SK-N-SH treated with all-trans-retinoic acid at 6 μM for 48 hours (cell line): ENCODE results near the gene MYO3B.

Experiments used
- ATAC-seq: fragments of 200-7000 bp; cut with Tn5 transposase; 3 replicates; pipeline ENCODE4 v1.9.1; 2020; ENCODE audit warnings: mild to moderate bottlenecking, moderate library complexity
- ARNTL ChIP-seq: fragments of 450-650 bp; formaldehyde crosslinking; IDR thresholded peaks from 2 replicates; pipeline ENCODE4 v1.5.0; 2020; ENCODE audit warnings: low read depth, mild to moderate bottlenecking, moderate library complexity, borderline replicate concordance
- BACH2 ChIP-seq: fragments of 250-450 bp; sonication (Bioruptor Pico); IDR thresholded peaks from 2 replicates; pipeline ENCODE4 v1.9.0; 2021; ENCODE audit warnings: mild to moderate bottlenecking, borderline replicate concordance
- CREB5 ChIP-seq: fragments of 250-450 bp; sonication (Bioruptor Pico); IDR thresholded peaks from 2 replicates; pipeline ENCODE4 v1.5.1; 2020; ENCODE audit warnings: low read depth, mild to moderate bottlenecking, moderate library complexity
- CSDC2 ChIP-seq: fragments of 250-450 bp; sonication (Bioruptor Pico); IDR thresholded peaks from 2 replicates; pipeline ENCODE4 v1.5.0; 2020; ENCODE audit warnings: mild to moderate bottlenecking, moderate library complexity
- CSRNP3 ChIP-seq: fragments of 250-450 bp; sonication (Bioruptor Pico); IDR thresholded peaks from 2 replicates; pipeline ENCODE4 v1.5.1; 2021; ENCODE audit warnings: mild to moderate bottlenecking, moderate library complexity
- ESRRG ChIP-seq: fragments of 250-450 bp; sonication (Bioruptor Pico); IDR thresholded peaks from 2 replicates; pipeline ENCODE4 v1.6.1; 2021; ENCODE audit warnings: mild to moderate bottlenecking
- GLIS3 ChIP-seq: fragments of 250-450 bp; sonication (Bioruptor Pico); IDR thresholded peaks from 2 replicates; pipeline ENCODE4 v1.5.0; 2020; ENCODE audit warnings: mild to moderate bottlenecking, moderate library complexity
- ISL1 ChIP-seq: fragments of 250-450 bp; sonication (Bioruptor Pico); IDR thresholded peaks from 2 replicates; pipeline ENCODE4 v2.1.2; 2022; ENCODE audit warnings: mild to moderate bottlenecking, moderate library complexity
- OSR1 ChIP-seq: fragments of 250-450 bp; sonication (Bioruptor Pico); IDR thresholded peaks from 2 replicates; pipeline ENCODE4 v1.8.0; 2022; ENCODE audit warnings: moderate library complexity, mild to moderate bottlenecking, inconsistent platforms
- PATZ1 ChIP-seq: fragments of 250-450 bp; sonication (Bioruptor Pico); IDR thresholded peaks from 2 replicates; pipeline ENCODE4 v1.8.0; 2020; ENCODE audit warnings: mild to moderate bottlenecking, moderate library complexity, borderline replicate concordance
- POU6F1 ChIP-seq: fragments of 250-450 bp; sonication (Bioruptor Pico); IDR thresholded peaks from 2 replicates; pipeline ENCODE4 v1.8.0; 2021; ENCODE audit warnings: low read depth, mild to moderate bottlenecking, moderate library complexity, borderline replicate concordance
- PPARA ChIP-seq: fragments of 250-450 bp; sonication (Bioruptor Pico); IDR thresholded peaks from 2 replicates; pipeline ENCODE4 v1.5.0; 2020; ENCODE audit warnings: mild to moderate bottlenecking, borderline replicate concordance
- RARB ChIP-seq: fragments of 250-450 bp; sonication (Bioruptor Pico); IDR thresholded peaks from 2 replicates; pipeline ENCODE4 v1.8.0; 2021; ENCODE audit warnings: mild to moderate bottlenecking, moderate library complexity
- TCF4 ChIP-seq: fragments of 250-450 bp; sonication (Bioruptor Pico); IDR thresholded peaks from 2 replicates; pipeline ENCODE4 v1.8.0; 2021; ENCODE audit warnings: mild to moderate bottlenecking, moderate library complexity, borderline replicate concordance
- TOX ChIP-seq: fragments of 250-450 bp; sonication (Bioruptor Pico); IDR thresholded peaks from 2 replicates; pipeline ENCODE4 v1.8.0; 2021; ENCODE audit warnings: mild to moderate bottlenecking, moderate library complexity, borderline replicate concordance
- TSHZ2 ChIP-seq: fragments of 250-450 bp; sonication (Bioruptor Pico); IDR thresholded peaks from 2 replicates; pipeline ENCODE4 v1.5.0; 2020; ENCODE audit warnings: mild to moderate bottlenecking, moderate library complexity
- ZC3H10 ChIP-seq: fragments of 250-450 bp; sonication (Bioruptor Pico); IDR thresholded peaks from 2 replicates; pipeline ENCODE4 v1.5.1; 2021; ENCODE audit warnings: mild to moderate bottlenecking, moderate library complexity
- ZFP3 ChIP-seq: fragments of 250-450 bp; sonication (Bioruptor Pico); IDR thresholded peaks from 2 replicates; pipeline ENCODE4 v1.5.0; 2020; ENCODE audit warnings: mild to moderate bottlenecking, moderate library complexity
- ZFP30 ChIP-seq: fragments of 450-650 bp; formaldehyde crosslinking; IDR thresholded peaks from 2 replicates; pipeline ENCODE4 v1.5.0; 2022; ENCODE audit warnings: mild to moderate bottlenecking, moderate library complexity
- ZNF565 ChIP-seq: fragments of 450-650 bp; formaldehyde crosslinking; conservative IDR thresholded peaks from 2 replicates; pipeline ENCODE4 v1.5.0; 2020; ENCODE audit warnings: low read depth, mild to moderate bottlenecking, moderate library complexity
- ZNF70 ChIP-seq: fragments of 450-650 bp; formaldehyde crosslinking; IDR thresholded peaks from 2 replicates; pipeline ENCODE4 v1.5.0; 2020; ENCODE audit warnings: mild to moderate bottlenecking, moderate library complexity
- ZNF8 ChIP-seq: fragments of 450-650 bp; formaldehyde crosslinking; IDR thresholded peaks from 2 replicates; pipeline ENCODE4 v1.5.0; 2020; ENCODE audit warnings: mild to moderate bottlenecking, moderate library complexity

The MYO3B gene

GRCh38 chr2:170498619-170499018 lies 320.7 kb downstream of the MYO3B start:
- TF ChIP-seq ZNF565 (no peak), ISL1 (CRISPR knock-in tag) (no peak), BACH2 (CRISPR knock-in tag) (no peak), OSR1 (no peak), PATZ1 (no peak), ZFP30 (CRISPR knock-in tag) (no peak), CSDC2 (CRISPR knock-in tag) (no peak), GLIS3 (no peak), TOX (CRISPR knock-in tag) (no peak), ZNF8 (CRISPR knock-in tag) (no peak), POU6F1 (CRISPR knock-in tag) (no peak), ZC3H10 (CRISPR knock-in tag) (no peak), TCF4 (CRISPR knock-in tag) (no peak), ZNF70 (no peak)
- no peak for ATAC-seq

GRCh38 chr2:170500104-170500503 lies 322.2 kb downstream of the MYO3B start:
- no peak for ATAC-seq
- TF ChIP-seq GLIS3 (no peak), CSDC2 (CRISPR knock-in tag) (no peak), ZFP3 (no peak), ZNF70 (no peak), TCF4 (CRISPR knock-in tag) (no peak), ISL1 (CRISPR knock-in tag) (no peak), ESRRG (CRISPR knock-in tag) (no peak), POU6F1 (CRISPR knock-in tag) (no peak), ZNF565 (no peak), ZFP30 (CRISPR knock-in tag) (no peak), CSRNP3 (CRISPR knock-in tag) (no peak)

GRCh38 chr2:170500770-170501169 lies 322.8 kb downstream of the MYO3B start:
- ATAC-seq = no peak
- no peak for TF ChIP-seq CSDC2 (CRISPR knock-in tag)
- TF ChIP-seq ISL1 (CRISPR knock-in tag) = no peak
- no peak for TF ChIP-seq OSR1
- no peak for TF ChIP-seq CREB5 (CRISPR knock-in tag)
- no peak for TF ChIP-seq ZFP30 (CRISPR knock-in tag)
- TF ChIP-seq GLIS3 = no peak
- TF ChIP-seq TSHZ2 (CRISPR knock-in tag) = no peak
- no peak for TF ChIP-seq ZNF70
- TF ChIP-seq CSRNP3 (CRISPR knock-in tag) = no peak
- no peak for TF ChIP-seq PPARA (CRISPR knock-in tag)
- TF ChIP-seq RARB = no peak
- no peak for TF ChIP-seq TOX (CRISPR knock-in tag)
- TF ChIP-seq TCF4 (CRISPR knock-in tag) = no peak
- TF ChIP-seq ZC3H10 (CRISPR knock-in tag) = no peak
- TF ChIP-seq POU6F1 (CRISPR knock-in tag) = no peak
- TF ChIP-seq ARNTL (CRISPR knock-in tag) = no peak
- TF ChIP-seq BACH2 (CRISPR knock-in tag) = no peak
- no peak for TF ChIP-seq ZFP3
- TF ChIP-seq ZNF565 = no peak
- no peak for TF ChIP-seq ZNF8 (CRISPR knock-in tag)
